Prostate gland (tissue), 2 donors: ENCODE data around the gene ACSF3. TPM values are rescaled to one million over a fixed set of nuclear protein-coding genes. Genes with fewer than 3 reads are reported as not detected.
A peak's percentile ranks its signal among the peaks of the same experiment; 100 is the strongest.

Experiments
- DNase-seq: peaks from one replicate; pipeline ENCODE4 v3.0.0-alpha.2; 2019; ENCODE audit warnings: low spot score
- H3K27ac ChIP-seq, 2 donors: fragments of 200-600 bp; sonication (generic); 2 replicates each; pipeline ENCODE4 v1.5.1; 2017 to 2019
- H3K27me3 ChIP-seq: fragments of 200-600 bp; sonication (generic); replicated peaks from 2 replicates; pipeline ENCODE4 v1.5.1; 2019; ENCODE audit not compliant: insufficient read depth
- H3K36me3 ChIP-seq, 2 donors: fragments of 200-600 bp; sonication (generic); 1 replicate in 1 of 2; 2 replicates in 1 of 2; pipeline versions ENCODE4 v1.5.1 to v1.8.1; 2017 to 2019
- H3K4me1 ChIP-seq: fragments of 200-600 bp; sonication (generic); replicated peaks from 2 replicates; pipeline ENCODE4 v1.5.1; 2019
- H3K4me3 ChIP-seq, 2 donors: fragments of 200-600 bp; sonication (generic); 2 replicates each; pipeline ENCODE4 v1.5.1; 2017 to 2019
- H3K9me3 ChIP-seq: fragments of 200-600 bp; sonication (generic); 2 replicates; pipeline ENCODE4 v1.5.1; 2017
- CTCF ChIP-seq, 4 experiments: fragments of 200-600 bp in 2 of 4; fragments of 450-650 bp in 2 of 4; sonication (generic) in 2 of 4; IDR thresholded peaks; 1 replicate in 3 of 4; 2 replicates in 1 of 4; pipeline ENCODE4 v1.5.1; 2016 to 2019; ENCODE audit warnings: antibody characterized with exemption in 4 of 4, mild to moderate bottlenecking in 2 of 4, moderate library complexity in 2 of 4
- POLR2A ChIP-seq: fragments of 450-650 bp; IDR thresholded peaks from one replicate; pipeline ENCODE4 v1.6.1; 2016; ENCODE audit warnings: antibody characterized with exemption, mild to moderate bottlenecking
- POLR2AphosphoS5 ChIP-seq: sonication (generic); formaldehyde crosslinking; IDR thresholded peaks from one replicate; pipeline ENCODE4 v1.6.1; 2017; ENCODE audit warnings: antibody characterized with exemption
- WGBS: methylation state at CpG from one replicate; pipeline ENCODE4 v1.1.5; 2018; 5-methylcytosine and 5-hydroxymethylcytosine counted together
- intact Hi-C: fragments of 100-400 bp; cut with DNase I; formaldehyde crosslinking; loops from one replicate; pipeline ENCODE4 v1.14.2; 2022
- total RNA-seq, 2 donors: library from RNA; depleted of rRNA; stranded (reverse); fragments of >200 nt; gene quantifications; one replicate each; pipeline ENCODE4 v1.1.0, GENCODE V29; 2016

ACSF3 gene
- total RNA-seq: 10 to 100 TPM; 42.1 to 80.5 TPM

GRCh38 chr16:89093602-89094251, at the start of gene ACSF3:
Gene ACSF3, plus strand, starts transcription at chr16:89093852. Its CDS starts 6,830 bp downstream, at chr16:89100682.
- WGBS: under 1% methylated on average over 101 of the region's 110 CpGs
- peak in 1 of 4 experiments; percentile 20 for TF ChIP-seq CTCF (IDR thresholded peaks at IDR 0.05)
- TF ChIP-seq POLR2AphosphoS5: no peak
- TF ChIP-seq POLR2A: no peak
- no peaks in the 10 kb centered on the region for H3K9me3 ChIP-seq
- intact Hi-C loops: no loop called here
- no peaks in the 10 kb centered on the region for H3K36me3 ChIP-seq
- peaks cover 6% of the 10 kb centered on the region for H3K27me3 ChIP-seq
- peak; percentile 24 for DNase-seq
- H3K4me3 ChIP-seq: peak within 1 kb of the TSS; percentile 70 to 83
- peak within 1 kb of the TSS; percentile 30 to 56 for H3K27ac ChIP-seq
- H3K4me1 ChIP-seq: peaks cover 11% of the 10 kb centered on the region

GRCh38 chr16:89044418-89045180, 49.1 kb upstream of the ACSF3 start:
- Histone ChIP-seq H3K36me3 (no peaks in the 10 kb centered on the region), H3K27ac (no peak overlapping the region), H3K27me3 (peaks cover 10% of the 10 kb centered on the region), H3K4me1 (no peaks in the 10 kb centered on the region), H3K9me3 (no peaks in the 10 kb centered on the region), H3K4me3 (no peak overlapping the region)
- no peak for DNase-seq
- TF ChIP-seq POLR2A (no peak), POLR2AphosphoS5 (no peak), CTCF (IDR thresholded peaks at IDR 0.05) (no peak)
- intact Hi-C loops: no loop called here
- 55% methylated on average over 29 of the region's 29 CpGs for WGBS

- TF ChIP-seq CTCF (IDR thresholded peaks at IDR 0.05): no peak
- TF ChIP-seq POLR2AphosphoS5: no peak
- no peak for TF ChIP-seq POLR2A
- 52% methylated on average over 12 of the region's 12 CpGs for WGBS
- H3K9me3 ChIP-seq: no peaks in the 10 kb centered on the region
- no peak for DNase-seq
- H3K4me3 ChIP-seq: no peak overlapping the region
- peaks cover 8% of the 10 kb centered on the region for H3K27me3 ChIP-seq
- H3K36me3 ChIP-seq: no peaks in the 10 kb centered on the region
- H3K4me1 ChIP-seq: no peaks in the 10 kb centered on the region
- intact Hi-C loops: no loop called here
- H3K27ac ChIP-seq: no peak overlapping the region
These were observed 48.4 kb upstream of the ACSF3 start for GRCh38 chr16:89045181-89045815.

GRCh38 chr16:89045881-89046280, 47.8 kb upstream of the ACSF3 start:
- H3K27ac ChIP-seq: no peak overlapping the region
- H3K4me1 ChIP-seq: no peaks in the 10 kb centered on the region
- no peaks in the 10 kb centered on the region for H3K36me3 ChIP-seq
- peaks cover 8% of the 10 kb centered on the region for H3K27me3 ChIP-seq
- no peaks in the 10 kb centered on the region for H3K9me3 ChIP-seq
- DNase-seq: no peak
- H3K4me3 ChIP-seq: no peak overlapping the region
- no peak for TF ChIP-seq CTCF (IDR thresholded peaks at IDR 0.05)
- TF ChIP-seq POLR2A: no peak
- TF ChIP-seq POLR2AphosphoS5: no peak
- WGBS: 93% methylated on average over 4 of the region's 4 CpGs
- intact Hi-C loops: no loop called here
